Measurements from ENCODE around the gene EMID1.

DNA sequence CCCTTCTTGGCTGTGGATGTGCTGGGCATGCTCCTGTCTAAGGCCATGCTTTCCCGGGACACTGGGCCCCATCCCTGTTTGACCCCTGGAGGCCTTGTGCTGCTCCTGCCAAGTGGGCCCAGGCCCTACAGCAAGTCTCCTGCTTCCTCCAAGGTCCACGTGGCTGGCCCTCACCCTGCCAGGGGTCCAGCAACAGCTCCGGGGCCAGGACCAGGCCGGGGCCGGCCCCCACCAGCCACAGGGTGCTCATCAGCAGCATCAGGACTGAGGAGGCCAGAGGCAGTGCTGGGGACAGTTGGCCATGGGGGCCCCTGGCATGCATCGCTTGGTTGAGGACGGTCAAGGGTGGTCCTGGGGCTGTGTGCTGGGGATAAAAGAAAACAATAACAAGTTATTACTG, 59.6 kb downstream of the EMID1 start:
- TF ChIP-seq CTCF (IDR thresholded peaks at IDR 0.05) (no peak), USF2 (CRISPR knock-in tag; IDR thresholded peaks at IDR 0.05) (no peak), SP1 (CRISPR knock-in tag; conservative IDR thresholded peaks at IDR 0.05) (no peak), ETV6 (CRISPR knock-in tag; IDR thresholded peaks at IDR 0.05) (no peak), TCF7 (CRISPR knock-in tag; IDR thresholded peaks at IDR 0.05; ENCODE audit: low read depth) (no peak), TP53 (CRISPR knock-in tag; IDR thresholded peaks at IDR 0.05) (no peak), KAT7 (CRISPR knock-in tag; IDR thresholded peaks at IDR 0.05; ENCODE audit: borderline replicate concordance) (no peak), NFYB (CRISPR knock-in tag; conservative IDR thresholded peaks at IDR 0.05; ENCODE audit: low read depth) (no peak)
- TF ChIP-seq, protein P1, sequence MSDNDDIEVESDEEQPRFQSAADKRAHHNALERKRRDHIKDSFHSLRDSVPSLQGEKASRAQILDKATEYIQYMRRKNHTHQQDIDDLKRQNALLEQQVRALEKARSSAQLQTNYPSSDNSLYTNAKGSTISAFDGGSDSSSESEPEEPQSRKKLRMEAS (CRISPR knock-in tag; IDR thresholded peaks at IDR 0.05), result no peak

All from WTC11 (cell line).